Measurements from ENCODE around the gene TARS3. TPM values are rescaled to one million over a fixed set of nuclear protein-coding genes. Genes with fewer than 3 reads are reported as not detected.
A peak's percentile ranks its signal among the peaks of the same experiment; 100 is the strongest.

The TARS3 gene
- total and polyA plus RNA-seq, 2 donors (not counting 3 experiments of a cell fraction or from before 2014, with no cell fraction given) = 0.91 to 8.2 TPM

DNA sequence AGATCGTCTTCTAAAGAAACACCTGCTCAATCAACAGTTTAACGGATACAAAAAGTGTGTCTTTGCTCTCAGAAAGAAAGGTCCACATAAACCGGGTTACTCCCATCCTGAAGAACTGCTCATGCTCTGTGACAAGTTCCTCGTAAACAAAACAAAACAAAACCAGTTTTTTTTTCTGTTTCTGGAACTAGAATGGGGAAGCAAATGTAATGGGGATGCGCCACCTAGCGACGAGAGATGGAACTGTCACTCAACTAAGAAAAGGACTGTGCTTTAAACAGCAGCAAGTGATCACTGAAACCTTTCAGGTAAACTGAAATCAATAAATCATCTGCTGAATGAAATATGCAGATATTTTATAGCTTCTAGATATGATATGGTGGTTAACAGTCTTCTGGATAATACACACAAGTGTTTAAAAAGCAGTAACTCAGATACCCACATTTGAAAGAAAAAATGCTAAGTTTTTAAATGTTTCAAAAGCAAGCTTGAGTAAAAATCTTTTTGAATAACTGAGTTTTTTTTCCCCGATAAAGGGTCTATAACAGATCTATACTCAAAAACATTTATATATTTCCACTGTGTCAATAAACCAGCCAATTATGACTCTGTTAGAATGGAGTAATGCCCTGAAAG lies 83.0 kb downstream of the TARS3 start:
- H3K79me2 ChIP-seq (ENCODE audit: control insufficient read depth, insufficient read depth, low read length) = peaks cover 2% of the 10 kb centered on the region
- H3K9me1 ChIP-seq (replicated peaks; ENCODE audit: control insufficient read depth, extremely low read depth, insufficient read depth, low read length) = no peaks in the 10 kb centered on the region
- peak; percentile 91 for FAIRE-seq
- H3K36me3 ChIP-seq (ENCODE audit: control insufficient read depth in 2 of 2, extremely low read depth in 1 of 2, insufficient read depth in 2 of 2, low read length in 2 of 2) = peaks cover 9% of the 10 kb centered on the region in 2 experiments
- ChIA-PET CTCF (interaction anchor here (0.6 to 5.1 kb wide), 34 partner anchors 8 to 723 kb away, joined by 3 to 82 read pairs (median 4); partner anchors contain the start of genes SNRPA1, TARS3 and TM2D3), POLR2A (no interaction called here)
- peak; percentile 82 for DNase-seq (ENCODE audit: low read depth, low spot score)
- no peak overlapping the region for H3K4me3 ChIP-seq (replicated peaks in 1 of 3; ENCODE audit: insufficient read depth in 1 of 3, low read depth in 1 of 3, low read length in 3 of 3)
- peak overlapping the region; percentile 37 for H3K4me2 ChIP-seq (ENCODE audit: insufficient read depth, low read length)
- peak overlapping the region; percentile 93 for H3K27ac ChIP-seq (ENCODE audit: insufficient read depth, low read depth, low read length)
- peaks cover 23% of the 10 kb centered on the region for H3K4me1 ChIP-seq (ENCODE audit: control insufficient read depth, extremely low read depth, insufficient read depth, low read length)
- TF ChIP-seq FOS (IDR thresholded peaks at IDR 0.05; ENCODE audit: borderline replicate concordance, insufficient read depth, low read length) = no peak
- TF ChIP-seq, protein P1, sequence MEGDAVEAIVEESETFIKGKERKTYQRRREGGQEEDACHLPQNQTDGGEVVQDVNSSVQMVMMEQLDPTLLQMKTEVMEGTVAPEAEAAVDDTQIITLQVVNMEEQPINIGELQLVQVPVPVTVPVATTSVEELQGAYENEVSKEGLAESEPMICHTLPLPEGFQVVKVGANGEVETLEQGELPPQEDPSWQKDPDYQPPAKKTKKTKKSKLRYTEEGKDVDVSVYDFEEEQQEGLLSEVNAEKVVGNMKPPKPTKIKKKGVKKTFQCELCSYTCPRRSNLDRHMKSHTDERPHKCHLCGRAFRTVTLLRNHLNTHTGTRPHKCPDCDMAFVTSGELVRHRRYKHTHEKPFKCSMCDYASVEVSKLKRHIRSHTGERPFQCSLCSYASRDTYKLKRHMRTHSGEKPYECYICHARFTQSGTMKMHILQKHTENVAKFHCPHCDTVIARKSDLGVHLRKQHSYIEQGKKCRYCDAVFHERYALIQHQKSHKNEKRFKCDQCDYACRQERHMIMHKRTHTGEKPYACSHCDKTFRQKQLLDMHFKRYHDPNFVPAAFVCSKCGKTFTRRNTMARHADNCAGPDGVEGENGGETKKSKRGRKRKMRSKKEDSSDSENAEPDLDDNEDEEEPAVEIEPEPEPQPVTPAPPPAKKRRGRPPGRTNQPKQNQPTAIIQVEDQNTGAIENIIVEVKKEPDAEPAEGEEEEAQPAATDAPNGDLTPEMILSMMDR (IDR thresholded peaks at IDR 0.05; ENCODE audit: extremely low read depth in 1 of 2, insufficient read depth in 1 of 2, low read depth in 1 of 2, low read length in 2 of 2) = peak; percentile 81 to 82
- BruUV-seq (replicated peaks) = TSS peak; percentile 61
- H2AFZ ChIP-seq (ENCODE audit: low read depth, low read length) = no peak overlapping the region
- no peaks in the 10 kb centered on the region for H4K20me1 ChIP-seq (replicated peaks; ENCODE audit: control insufficient read depth, extremely low read depth, insufficient read depth, low read length)
- no peaks in the 10 kb centered on the region for H3K9me3 ChIP-seq (replicated peaks; ENCODE audit: control insufficient read depth, insufficient read depth, low read length)
- H3K9ac ChIP-seq (replicated peaks; ENCODE audit: extremely low read depth, insufficient read depth, low read length) = peak overlapping the region; percentile 11
- intact Hi-C loops (cut with micrococcal nuclease) = loop anchor here (1.0 kb wide), 7 partner anchors 101 to 626 kb away; partner anchors contain the start of gene SELENOS
- dilution Hi-C loops (cut with MboI; ENCODE audit: extremely low pct_ligation_motif_present, low sequenced_read_pairs) = no loop called here
- no peaks in the 10 kb centered on the region for H3K27me3 ChIP-seq (ENCODE audit: control insufficient read depth in 2 of 2, insufficient read depth in 2 of 2, low read length in 2 of 2)

DNA sequence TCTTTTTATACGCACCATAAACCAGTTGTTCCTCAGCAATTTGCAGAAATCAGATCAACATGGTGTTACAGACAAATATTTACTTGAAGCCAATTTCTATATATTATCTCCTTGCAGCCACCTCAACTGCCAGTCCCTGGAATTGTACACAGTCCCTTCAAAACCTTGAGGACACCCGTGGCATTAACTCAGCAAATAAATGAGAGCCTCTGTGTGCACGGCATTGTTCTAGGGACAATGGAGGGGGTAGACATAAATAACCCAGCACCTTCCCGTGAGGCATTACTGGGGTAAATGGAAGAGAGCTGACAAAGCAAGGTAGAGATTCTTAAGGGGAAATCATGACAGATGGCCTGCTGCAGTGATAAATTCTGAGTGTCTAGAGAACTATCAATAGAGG lies 84.6 kb downstream of the TARS3 start:
- POLR2A ChIA-PET = no interaction called here
- H3K36me3 ChIP-seq (ENCODE audit: control insufficient read depth in 2 of 2, extremely low read depth in 1 of 2, insufficient read depth in 2 of 2, low read length in 2 of 2) = peaks cover 5 to 6% of the 10 kb centered on the region in 2 experiments
- H3K4me2 ChIP-seq (ENCODE audit: insufficient read depth, low read length) = no peak overlapping the region
- no peaks in the 10 kb centered on the region for H3K79me2 ChIP-seq (ENCODE audit: control insufficient read depth, insufficient read depth, low read length)
- CTCF ChIA-PET = interaction anchor here (0.7 to 5.1 kb wide), 6 partner anchors 21 to 355 kb away, joined by 3 to 82 read pairs (median 4); no protein-coding TSS in a partner anchor
- no peaks in the 10 kb centered on the region for H4K20me1 ChIP-seq (replicated peaks; ENCODE audit: control insufficient read depth, extremely low read depth, insufficient read depth, low read length)
- H3K4me3 ChIP-seq (replicated peaks in 1 of 3; ENCODE audit: insufficient read depth in 1 of 3, low read depth in 1 of 3, low read length in 3 of 3) = no peak overlapping the region
- DNase-seq (ENCODE audit: low read depth, low spot score) (no peak), FAIRE-seq (no peak)
- intact Hi-C loops (cut with micrococcal nuclease) (no loop called here), dilution Hi-C loops (cut with MboI; ENCODE audit: extremely low pct_ligation_motif_present, low sequenced_read_pairs) (no loop called here)
- H3K27me3 ChIP-seq (ENCODE audit: control insufficient read depth in 2 of 2, insufficient read depth in 2 of 2, low read length in 2 of 2) = no peaks in the 10 kb centered on the region
- TF ChIP-seq, protein P2, sequence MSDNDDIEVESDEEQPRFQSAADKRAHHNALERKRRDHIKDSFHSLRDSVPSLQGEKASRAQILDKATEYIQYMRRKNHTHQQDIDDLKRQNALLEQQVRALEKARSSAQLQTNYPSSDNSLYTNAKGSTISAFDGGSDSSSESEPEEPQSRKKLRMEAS (IDR thresholded peaks at IDR 0.05; ENCODE audit: insufficient read depth, insufficient read length) = no peak
- TF ChIP-seq, protein P1 (IDR thresholded peaks at IDR 0.05; ENCODE audit: extremely low read depth in 1 of 2, insufficient read depth in 1 of 2, low read depth in 1 of 2, low read length in 2 of 2) = no peak
- TF ChIP-seq POLR2AphosphoS5 (IDR thresholded peaks at IDR 0.05; ENCODE audit: insufficient read depth, low read depth, low read length) (no peak), JUN (IDR thresholded peaks at IDR 0.05; ENCODE audit: borderline replicate concordance, insufficient read depth, insufficient read length, low read depth) (no peak), FOS (IDR thresholded peaks at IDR 0.05; ENCODE audit: borderline replicate concordance, insufficient read depth, low read length) (no peak), MYC (IDR thresholded peaks at IDR 0.05; ENCODE audit: low read depth, low read length) (no peak), POLR2A (IDR thresholded peaks at IDR 0.05; ENCODE audit: low read depth, low read length) (no peak), EZH2 (IDR thresholded peaks at IDR 0.05; ENCODE audit: borderline replicate concordance, low read depth, low read length, severe bottlenecking) (no peak), GATA2 (IDR thresholded peaks at IDR 0.05; ENCODE audit: insufficient read depth, insufficient read length, low read depth, low read length) (no peak)
- H3K9ac ChIP-seq (replicated peaks; ENCODE audit: extremely low read depth, insufficient read depth, low read length) = no peak overlapping the region
- H3K27ac ChIP-seq (ENCODE audit: insufficient read depth, low read depth, low read length) = no peak overlapping the region
- no TSS peak for BruUV-seq (replicated peaks)
- H2AFZ ChIP-seq (ENCODE audit: low read depth, low read length) = no peak overlapping the region
- H3K4me1 ChIP-seq (ENCODE audit: control insufficient read depth, extremely low read depth, insufficient read depth, low read length) = peaks cover 23% of the 10 kb centered on the region
- no peaks in the 10 kb centered on the region for H3K9me1 ChIP-seq (replicated peaks; ENCODE audit: control insufficient read depth, extremely low read depth, insufficient read depth, low read length)
- no peaks in the 10 kb centered on the region for H3K9me3 ChIP-seq (replicated peaks; ENCODE audit: control insufficient read depth, insufficient read depth, low read length)
